Measurements from ENCODE around the gene RAB13. TPM values are rescaled to one million over a fixed set of nuclear protein-coding genes. Genes with fewer than 3 reads are reported as not detected.
A peak's percentile ranks its signal among the peaks of the same experiment; 100 is the strongest.

RAB13 gene
- total and polyA plus RNA-seq, 2 of the 13 experiments (the other 11 are each of a cell fraction or from before 2014, with no cell fraction given) = 15.9 to 24.7 TPM

GRCh38 chr1:153963030-153963849, 22.9 kb downstream of the RAB13 start, which contains the start of gene SLC39A1:
Gene SLC39A1, minus strand, starts transcription at chr1:153963537. Its CDS starts 822 bp downstream, at chr1:153962715.
- POLR2A ChIA-PET = interaction anchor here (0.8 to 10.0 kb wide), 11 partner anchors 10 to 292 kb away, joined by 3 to 209 read pairs (median 16); partner anchors contain the start of genes DENND4B, GATAD2B, ILF2 and JTB
- ATAC-seq = peak; percentile 69
- TF ChIP-seq ATF7-NPFF (CRISPR knock-in tag; IDR thresholded peaks at IDR 0.05; ENCODE audit: low read depth) (peak; percentile 78; the same call in 1 of the 2 replicates), SRY (CRISPR knock-in tag; IDR thresholded peaks at IDR 0.05) (0 out of 2 replicates have a peak, but pooled peaks have one; percentile 39), THYN1 (CRISPR knock-in tag; IDR thresholded peaks at IDR 0.05; ENCODE audit: borderline replicate concordance, low read depth) (no peak), KMT2B (CRISPR knock-in tag; IDR thresholded peaks at IDR 0.05) (0 out of 2 replicates have a peak, but pooled peaks have one; percentile 24), ZNF138 (CRISPR knock-in tag; IDR thresholded peaks at IDR 0.05; ENCODE audit: low read depth) (0 out of 2 replicates have a peak, but pooled peaks have one; percentile 57), PTBP1 (IDR thresholded peaks at IDR 0.05; ENCODE audit: low read depth, low read length, poor library complexity, severe bottlenecking) (no peak), ATF7 (IDR thresholded peaks at IDR 0.05) (peak; percentile 73), ATF7 (CRISPR knock-in tag; IDR thresholded peaks at IDR 0.05) (peak; percentile 79; the same call in 1 of the 2 replicates), ATF3 (CRISPR knock-in tag; IDR thresholded peaks at IDR 0.05) (no peak), RXRB (CRISPR knock-in tag; IDR thresholded peaks at IDR 0.05; ENCODE audit: borderline replicate concordance) (peak; percentile 40; the same call in 1 of the 2 replicates), SP4 (CRISPR knock-in tag; IDR thresholded peaks at IDR 0.05) (peak; percentile 59; the same call in 1 of the 2 replicates), ELF4 (CRISPR knock-in tag; IDR thresholded peaks at IDR 0.05; ENCODE audit: borderline replicate concordance) (0 out of 2 replicates have a peak, but pooled peaks have one; percentile 17), ZNF264 (CRISPR knock-in tag; IDR thresholded peaks at IDR 0.05) (no peak; the same call in 1 of the 2 replicates), ZNF414 (CRISPR knock-in tag; IDR thresholded peaks at IDR 0.05) (0 out of 2 replicates have a peak, but pooled peaks have one; percentile 50), MXD1 (CRISPR knock-in tag; IDR thresholded peaks at IDR 0.05) (peak; percentile 73; the same call in 1 of the 2 replicates), SOX13 (IDR thresholded peaks at IDR 0.05) (no peak), SOX13 (CRISPR knock-in tag; conservative IDR thresholded peaks at IDR 0.05 in 1 of 2, IDR thresholded peaks at IDR 0.05 in 1 of 2) (0 out of 4 replicates have a peak, but pooled peaks of 1 of the 2 experiments have one; percentile 15), SNAPC5 (CRISPR knock-in tag; IDR thresholded peaks at IDR 0.05; ENCODE audit: borderline replicate concordance) (no peak), ZSCAN22 (CRISPR knock-in tag; IDR thresholded peaks at IDR 0.05) (no peak), FOXA1 (IDR thresholded peaks at IDR 0.05) (no peak), FOXA1 (CRISPR knock-in tag; IDR thresholded peaks at IDR 0.05) (no peak), RFX5 (IDR thresholded peaks at IDR 0.05; ENCODE audit: low read depth, low read length) (0 out of 2 replicates have a peak, but pooled peaks have one; percentile 31)

More at GRCh38 chr1:153963030-153963849, 22.9 kb downstream of the RAB13 start, which contains the start of gene SLC39A1:
- TSS peak; percentile 48 for BruUV-seq (replicated peaks)
- FAIRE-seq (peak; percentile 71), DNase-seq (ENCODE audit: low spot score) (peak; percentile 93)
- WGBS (ENCODE audit: low lambda C conversion rate) = 0% methylated on average over 23 of the region's 54 CpGs
- Histone ChIP-seq H3K4me3 (replicated peaks in 1 of 3; ENCODE audit: insufficient read depth in 1 of 3, low read depth in 2 of 3, low read length in 3 of 3) (peak within 1 kb of the TSS; percentile 85 to 92 (median 90)), H3K79me2 (ENCODE audit: insufficient read depth, low read length) (peaks cover 27% of the 10 kb centered on the region), H3K9me3 (ENCODE audit: low read length) (no peaks in the 10 kb centered on the region), H3K36me3 (replicated peaks in 1 of 2; ENCODE audit: control insufficient read depth in 1 of 2, insufficient read depth in 2 of 2, low read length in 2 of 2) (peaks cover 0 to 13% of the 10 kb centered on the region in 2 experiments; a peak in 1 of 5 replicates), H3K9ac (ENCODE audit: insufficient read depth, low read depth, low read length) (peak within 1 kb of the TSS; percentile 89), H3K27ac (ENCODE audit: extremely low read length, insufficient read depth, low read length) (peak within 1 kb of the TSS; percentile 79), H3K27me3 (ENCODE audit: control insufficient read depth in 1 of 2, insufficient read depth in 2 of 2, low read length in 2 of 2) (no peaks in the 10 kb centered on the region; a peak in 1 of 5 replicates), H3K4me1 (ENCODE audit: insufficient read depth, low read length) (peaks cover 45% of the 10 kb centered on the region), H4K20me1 (ENCODE audit: insufficient read depth, low read length) (no peaks in the 10 kb centered on the region), H2AFZ (ENCODE audit: low read length) (no peak within 1 kb of the TSS), H3K4me2 (ENCODE audit: low read depth, low read length) (peak within 1 kb of the TSS; percentile 98)
- in situ Hi-C loops (cut with HindIII; ENCODE audit: extremely low pct_ligation_motif_present, low pct_unique_long_range_greater_than_20kb) (no loop called here), intact Hi-C loops (cut with micrococcal nuclease; ENCODE audit: unreplicated experiment) (no loop called here)
- CTCF ChIA-PET (ENCODE audit: low intra/inter-chr PET ratio, low total read pairs) = no interaction called here
